WTC11 (cell line): ENCODE results near the gene TRIM26. TPM values are rescaled to one million over a fixed set of nuclear protein-coding genes. Genes with fewer than 3 reads are reported as not detected.
A peak's percentile ranks its signal among the peaks of the same experiment; 100 is the strongest.

Experiments
- AR ChIP-seq: fragments of 250-450 bp; sonication (Bioruptor Pico); IDR thresholded peaks from 2 replicates; pipeline ENCODE4 v1.9.0; 2021; ENCODE audit warnings: mild to moderate bottlenecking
- ATF1 ChIP-seq: sonication (generic); formaldehyde crosslinking; IDR thresholded peaks from 2 replicates; pipeline ENCODE4 v1.8.1; 2023; ENCODE audit warnings: mild to moderate bottlenecking, moderate library complexity, missing genetic modification reagents
- CBFB ChIP-seq: sonication (generic); formaldehyde crosslinking; IDR thresholded peaks from 2 replicates; pipeline ENCODE4 v1.8.1; 2022; ENCODE audit warnings: mild to moderate bottlenecking, low read depth, missing genetic modification reagents
- E2F5 ChIP-seq: sonication (generic); formaldehyde crosslinking; IDR thresholded peaks from 2 replicates; pipeline ENCODE4 v1.8.1; 2022; ENCODE audit warnings: mild to moderate bottlenecking, moderate library complexity, missing genetic modification reagents
- ELF4 ChIP-seq: sonication (generic); formaldehyde crosslinking; IDR thresholded peaks from 2 replicates; pipeline ENCODE4 v1.8.1; 2022; ENCODE audit warnings: low read depth, mild to moderate bottlenecking, moderate library complexity, missing genetic modification reagents
- EMX1 ChIP-seq: fragments of 250-450 bp; sonication (Bioruptor Pico); IDR thresholded peaks from 2 replicates; pipeline ENCODE4 v1.8.0; 2021; ENCODE audit warnings: mild to moderate bottlenecking
- FOXJ3 ChIP-seq: sonication (generic); formaldehyde crosslinking; IDR thresholded peaks from 2 replicates; pipeline ENCODE4 v1.9.0; 2021; ENCODE audit warnings: missing genetic modification reagents, mild to moderate bottlenecking, borderline replicate concordance
- JAZF1 ChIP-seq: fragments of 250-450 bp; sonication (Bioruptor Pico); IDR thresholded peaks from 2 replicates; pipeline ENCODE4 v1.9.0; 2021; ENCODE audit warnings: moderate library complexity, mild to moderate bottlenecking, inconsistent platforms
- MYBL2 ChIP-seq: sonication (generic); formaldehyde crosslinking; IDR thresholded peaks from 2 replicates; pipeline ENCODE4 v1.8.1; 2023; ENCODE audit warnings: mild to moderate bottlenecking, moderate library complexity, missing genetic modification reagents
- NFATC4 ChIP-seq: fragments of 250-450 bp; sonication (Bioruptor Pico); IDR thresholded peaks from 2 replicates; pipeline ENCODE4 v1.9.0; 2021; ENCODE audit warnings: mild to moderate bottlenecking
- PRRX2 ChIP-seq: fragments of 250-450 bp; sonication (Bioruptor Pico); IDR thresholded peaks from 2 replicates; pipeline ENCODE4 v1.8.0; 2021; ENCODE audit warnings: mild to moderate bottlenecking
- RORB ChIP-seq: fragments of 250-450 bp; sonication (Bioruptor Pico); IDR thresholded peaks from 2 replicates; pipeline ENCODE4 v1.9.0; 2021; ENCODE audit warnings: mild to moderate bottlenecking
- SOX15 ChIP-seq: fragments of 250-450 bp; sonication (Bioruptor Pico); IDR thresholded peaks from 2 replicates; pipeline ENCODE4 v1.9.0; 2021; ENCODE audit warnings: mild to moderate bottlenecking
- TCF7 ChIP-seq: sonication (generic); formaldehyde crosslinking; IDR thresholded peaks from 2 replicates; pipeline ENCODE4 v1.8.0; 2022; ENCODE audit warnings: mild to moderate bottlenecking, low read depth, missing genetic modification reagents, moderate library complexity
- TEAD1 ChIP-seq: sonication (generic); formaldehyde crosslinking; IDR thresholded peaks from 2 replicates; pipeline ENCODE4 v1.8.0; 2022; ENCODE audit warnings: mild to moderate bottlenecking, missing genetic modification reagents
- TEAD4 ChIP-seq: sonication (generic); formaldehyde crosslinking; IDR thresholded peaks from 2 replicates; pipeline ENCODE4 v1.8.0; 2022; ENCODE audit warnings: mild to moderate bottlenecking, missing genetic modification reagents
- USF1 ChIP-seq: sonication (generic); formaldehyde crosslinking; IDR thresholded peaks from 2 replicates; pipeline ENCODE4 v1.8.0; 2022; ENCODE audit warnings: mild to moderate bottlenecking, missing genetic modification reagents
- USF2 ChIP-seq: sonication (generic); formaldehyde crosslinking; IDR thresholded peaks from 2 replicates; pipeline ENCODE4 v1.8.1; 2023; ENCODE audit warnings: mild to moderate bottlenecking, missing genetic modification reagents, moderate library complexity
- ZBTB21 ChIP-seq: sonication (generic); formaldehyde crosslinking; IDR thresholded peaks from 2 replicates; pipeline ENCODE4 v1.8.1; 2023; ENCODE audit warnings: mild to moderate bottlenecking, missing genetic modification reagents, borderline replicate concordance
- ZNF396 ChIP-seq: fragments of 250-450 bp; sonication (Bioruptor Pico); IDR thresholded peaks from 2 replicates; pipeline ENCODE4 v1.8.0; 2021; ENCODE audit warnings: mild to moderate bottlenecking, moderate library complexity, borderline replicate concordance
- ZNF416 ChIP-seq: fragments of 250-450 bp; sonication (Bioruptor Pico); IDR thresholded peaks from 2 replicates; pipeline ENCODE4 v1.9.0; 2021; ENCODE audit warnings: mild to moderate bottlenecking, inconsistent platforms
- ZNF671 ChIP-seq: fragments of 250-450 bp; sonication (Bioruptor Pico); IDR thresholded peaks from 2 replicates; pipeline ENCODE4 v1.8.0; 2021; ENCODE audit warnings: mild to moderate bottlenecking
- total RNA-seq: library from RNA; stranded (reverse); gene quantifications from 3 replicates; pipeline ENCODE4 v1.2.3, GENCODE V29; 2021
- TF ChIP-seq, protein P1 (sequence below): sonication (generic); formaldehyde crosslinking; conservative IDR thresholded peaks from 2 replicates; pipeline ENCODE4 v1.8.1; 2023; ENCODE audit warnings: mild to moderate bottlenecking, low read depth, missing genetic modification reagents, moderate library complexity
- TF ChIP-seq, protein P2 (sequence below): fragments of 250-450 bp; sonication (Bioruptor Pico); IDR thresholded peaks from 2 replicates; pipeline ENCODE4 v1.8.0; 2021; ENCODE audit warnings: mild to moderate bottlenecking
- TF ChIP-seq, protein P3 (sequence below): sonication (generic); formaldehyde crosslinking; IDR thresholded peaks from 2 replicates; pipeline ENCODE4 v1.8.0; 2022; ENCODE audit warnings: missing genetic modification reagents

TRIM26 gene
- total RNA-seq, 1 experiment from 2014 or later: 27.7 TPM

DNA sequence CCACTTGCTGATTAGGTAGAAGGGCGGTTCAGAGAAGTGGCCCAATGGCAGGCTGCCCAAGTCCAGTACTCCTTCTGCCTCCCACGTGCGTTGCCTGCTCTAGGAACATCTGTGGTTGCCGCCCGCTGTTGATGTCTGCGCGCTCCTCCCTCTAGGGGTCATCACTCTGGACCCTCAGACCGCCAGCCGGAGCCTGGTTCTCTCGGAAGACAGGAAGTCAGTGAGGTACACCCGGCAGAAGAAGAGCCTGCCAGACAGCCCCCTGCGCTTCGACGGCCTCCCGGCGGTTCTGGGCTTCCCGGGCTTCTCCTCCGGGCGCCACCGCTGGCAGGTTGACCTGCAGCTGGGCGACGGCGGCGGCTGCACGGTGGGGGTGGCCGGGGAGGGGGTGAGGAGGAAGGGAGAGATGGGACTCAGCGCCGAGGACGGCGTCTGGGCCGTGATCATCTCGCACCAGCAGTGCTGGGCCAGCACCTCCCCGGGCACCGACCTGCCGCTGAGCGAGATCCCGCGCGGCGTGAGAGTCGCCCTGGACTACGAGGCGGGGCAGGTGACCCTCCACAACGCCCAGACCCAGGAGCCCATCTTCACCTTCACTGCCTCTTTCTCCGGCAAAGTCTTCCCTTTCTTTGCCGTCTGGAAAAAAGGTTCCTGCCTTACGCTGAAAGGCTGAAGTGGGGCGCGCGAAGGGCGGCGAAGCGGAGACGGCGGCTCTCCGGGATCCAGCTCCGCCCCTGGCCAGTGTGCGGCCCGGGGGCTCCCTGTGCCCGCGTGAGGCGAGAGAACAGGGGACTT lies 41.3 kb downstream of the TRIM26 start (continued):
- TF ChIP-seq, protein P1, sequence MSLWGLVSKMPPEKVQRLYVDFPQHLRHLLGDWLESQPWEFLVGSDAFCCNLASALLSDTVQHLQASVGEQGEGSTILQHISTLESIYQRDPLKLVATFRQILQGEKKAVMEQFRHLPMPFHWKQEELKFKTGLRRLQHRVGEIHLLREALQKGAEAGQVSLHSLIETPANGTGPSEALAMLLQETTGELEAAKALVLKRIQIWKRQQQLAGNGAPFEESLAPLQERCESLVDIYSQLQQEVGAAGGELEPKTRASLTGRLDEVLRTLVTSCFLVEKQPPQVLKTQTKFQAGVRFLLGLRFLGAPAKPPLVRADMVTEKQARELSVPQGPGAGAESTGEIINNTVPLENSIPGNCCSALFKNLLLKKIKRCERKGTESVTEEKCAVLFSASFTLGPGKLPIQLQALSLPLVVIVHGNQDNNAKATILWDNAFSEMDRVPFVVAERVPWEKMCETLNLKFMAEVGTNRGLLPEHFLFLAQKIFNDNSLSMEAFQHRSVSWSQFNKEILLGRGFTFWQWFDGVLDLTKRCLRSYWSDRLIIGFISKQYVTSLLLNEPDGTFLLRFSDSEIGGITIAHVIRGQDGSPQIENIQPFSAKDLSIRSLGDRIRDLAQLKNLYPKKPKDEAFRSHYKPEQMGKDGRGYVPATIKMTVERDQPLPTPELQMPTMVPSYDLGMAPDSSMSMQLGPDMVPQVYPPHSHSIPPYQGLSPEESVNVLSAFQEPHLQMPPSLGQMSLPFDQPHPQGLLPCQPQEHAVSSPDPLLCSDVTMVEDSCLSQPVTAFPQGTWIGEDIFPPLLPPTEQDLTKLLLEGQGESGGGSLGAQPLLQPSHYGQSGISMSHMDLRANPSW (CRISPR knock-in tag): no peak
- TF ChIP-seq ATF1 (CRISPR knock-in tag) (no peak), JAZF1 (CRISPR knock-in tag) (no peak), AR (no peak), TEAD1 (CRISPR knock-in tag) (peak; percentile 93), ZNF416 (CRISPR knock-in tag) (no peak), ZBTB21 (CRISPR knock-in tag) (no peak), FOXJ3 (CRISPR knock-in tag) (0 out of 2 replicates have a peak, but pooled peaks have one; percentile 22), TCF7 (CRISPR knock-in tag) (peak; percentile 48; the same call in 1 of the 2 replicates), NFATC4 (CRISPR knock-in tag) (no peak), ZNF671 (CRISPR knock-in tag) (no peak), SOX15 (CRISPR knock-in tag) (no peak), E2F5 (CRISPR knock-in tag) (peak; percentile 71), PRRX2 (no peak), USF1 (CRISPR knock-in tag) (peak; percentile 51; the same call in 1 of the 2 replicates), CBFB (CRISPR knock-in tag) (no peak), MYBL2 (peak; percentile 81; the same call in 1 of the 2 replicates), RORB (CRISPR knock-in tag) (no peak), EMX1 (CRISPR knock-in tag) (no peak), ELF4 (CRISPR knock-in tag) (no peak), ZNF396 (no peak), TEAD4 (CRISPR knock-in tag) (0 out of 2 replicates have a peak, but pooled peaks have one; percentile 43), USF2 (CRISPR knock-in tag) (no peak)
- TF ChIP-seq, protein P2, sequence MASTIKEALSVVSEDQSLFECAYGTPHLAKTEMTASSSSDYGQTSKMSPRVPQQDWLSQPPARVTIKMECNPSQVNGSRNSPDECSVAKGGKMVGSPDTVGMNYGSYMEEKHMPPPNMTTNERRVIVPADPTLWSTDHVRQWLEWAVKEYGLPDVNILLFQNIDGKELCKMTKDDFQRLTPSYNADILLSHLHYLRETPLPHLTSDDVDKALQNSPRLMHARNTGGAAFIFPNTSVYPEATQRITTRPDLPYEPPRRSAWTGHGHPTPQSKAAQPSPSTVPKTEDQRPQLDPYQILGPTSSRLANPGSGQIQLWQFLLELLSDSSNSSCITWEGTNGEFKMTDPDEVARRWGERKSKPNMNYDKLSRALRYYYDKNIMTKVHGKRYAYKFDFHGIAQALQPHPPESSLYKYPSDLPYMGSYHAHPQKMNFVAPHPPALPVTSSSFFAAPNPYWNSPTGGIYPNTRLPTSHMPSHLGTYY (CRISPR knock-in tag): no peak
- TF ChIP-seq, protein P3, sequence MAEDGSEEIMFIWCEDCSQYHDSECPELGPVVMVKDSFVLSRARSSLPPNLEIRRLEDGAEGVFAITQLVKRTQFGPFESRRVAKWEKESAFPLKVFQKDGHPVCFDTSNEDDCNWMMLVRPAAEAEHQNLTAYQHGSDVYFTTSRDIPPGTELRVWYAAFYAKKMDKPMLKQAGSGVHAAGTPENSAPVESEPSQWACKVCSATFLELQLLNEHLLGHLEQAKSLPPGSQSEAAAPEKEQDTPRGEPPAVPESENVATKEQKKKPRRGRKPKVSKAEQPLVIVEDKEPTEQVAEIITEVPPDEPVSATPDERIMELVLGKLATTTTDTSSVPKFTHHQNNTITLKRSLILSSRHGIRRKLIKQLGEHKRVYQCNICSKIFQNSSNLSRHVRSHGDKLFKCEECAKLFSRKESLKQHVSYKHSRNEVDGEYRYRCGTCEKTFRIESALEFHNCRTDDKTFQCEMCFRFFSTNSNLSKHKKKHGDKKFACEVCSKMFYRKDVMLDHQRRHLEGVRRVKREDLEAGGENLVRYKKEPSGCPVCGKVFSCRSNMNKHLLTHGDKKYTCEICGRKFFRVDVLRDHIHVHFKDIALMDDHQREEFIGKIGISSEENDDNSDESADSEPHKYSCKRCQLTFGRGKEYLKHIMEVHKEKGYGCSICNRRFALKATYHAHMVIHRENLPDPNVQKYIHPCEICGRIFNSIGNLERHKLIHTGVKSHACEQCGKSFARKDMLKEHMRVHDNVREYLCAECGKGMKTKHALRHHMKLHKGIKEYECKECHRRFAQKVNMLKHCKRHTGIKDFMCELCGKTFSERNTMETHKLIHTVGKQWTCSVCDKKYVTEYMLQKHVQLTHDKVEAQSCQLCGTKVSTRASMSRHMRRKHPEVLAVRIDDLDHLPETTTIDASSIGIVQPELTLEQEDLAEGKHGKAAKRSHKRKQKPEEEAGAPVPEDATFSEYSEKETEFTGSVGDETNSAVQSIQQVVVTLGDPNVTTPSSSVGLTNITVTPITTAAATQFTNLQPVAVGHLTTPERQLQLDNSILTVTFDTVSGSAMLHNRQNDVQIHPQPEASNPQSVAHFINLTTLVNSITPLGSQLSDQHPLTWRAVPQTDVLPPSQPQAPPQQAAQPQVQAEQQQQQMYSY: 0 out of 2 replicates have a peak, but pooled peaks have one; percentile 44
